HG03045 (cell line): ENCODE measurements around the gene ANKH.

Experiments
- ATAC-seq: cut with Tn5 transposase; IDR thresholded peaks from one replicate; pipeline ENCODE4 v1.9.1; 2021; ENCODE audit warnings: mild to moderate bottlenecking, moderate library complexity; ENCODE audit not compliant: unreplicated experiment

Gene ANKH

GRCh38 chr5:14720236-14720923 is 151.2 kb downstream of the ANKH start:
- ATAC-seq: no peak

GRCh38 chr5:14718778-14719177 is 152.8 kb downstream of the ANKH start:
- no peak for ATAC-seq

GRCh38 chr5:14716755-14717752 is 154.5 kb downstream of the ANKH start:
- no peak for ATAC-seq

GRCh38 chr5:14715481-14715880 is 156.1 kb downstream of the ANKH start:
- ATAC-seq: no peak

- no peak for ATAC-seq
Observed at GRCh38 chr5:14714706-14715105, 156.9 kb downstream of the ANKH start.

DNA sequence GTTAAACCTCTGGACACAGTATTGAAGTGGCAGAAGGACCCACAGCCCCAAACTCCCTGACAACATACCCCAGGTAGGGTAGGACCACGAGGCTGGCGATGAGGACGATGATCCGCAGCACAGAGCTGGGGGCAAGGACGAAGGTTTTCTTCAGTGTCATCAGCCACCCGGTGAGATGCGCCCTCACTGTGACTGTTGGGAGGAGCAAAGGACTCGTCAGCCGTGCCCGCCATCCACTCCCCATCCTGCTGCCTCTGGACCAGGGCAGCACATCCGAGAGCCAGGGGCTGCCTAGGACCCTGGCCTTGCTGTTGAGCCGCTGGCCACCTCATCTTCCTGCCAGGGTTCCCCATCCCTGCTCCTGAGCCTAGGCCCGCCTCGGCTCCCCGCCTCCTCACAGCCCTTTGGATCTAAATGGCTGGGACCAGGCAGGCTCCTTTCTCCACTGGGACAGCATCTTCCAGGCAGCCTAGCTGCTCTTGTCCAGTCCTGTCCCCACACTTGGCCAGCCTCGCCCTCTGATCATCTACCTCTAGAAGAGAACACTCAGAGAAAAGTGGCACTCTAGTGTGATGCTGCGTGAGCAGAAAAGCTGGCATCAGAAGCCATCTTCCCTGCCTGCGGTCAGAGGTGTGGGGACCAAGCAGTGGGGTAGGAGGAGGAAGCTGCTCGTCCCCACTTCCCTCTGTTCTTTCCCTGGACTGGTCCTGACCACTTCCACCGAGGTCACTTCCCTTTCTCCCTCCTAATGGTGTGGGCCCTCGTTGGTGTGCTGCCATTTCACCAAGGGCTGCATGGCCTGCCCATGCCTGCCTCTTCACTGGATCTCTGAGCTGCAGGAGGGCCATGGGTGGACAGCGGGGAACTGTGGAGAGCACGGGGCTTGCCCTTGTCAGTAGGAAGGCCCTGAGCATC is 157.8 kb downstream of the ANKH start:
- ATAC-seq: no peak

- ATAC-seq: no peak
Observed at GRCh38 chr5:14712666-14713065, 158.9 kb downstream of the ANKH start.

DNA sequence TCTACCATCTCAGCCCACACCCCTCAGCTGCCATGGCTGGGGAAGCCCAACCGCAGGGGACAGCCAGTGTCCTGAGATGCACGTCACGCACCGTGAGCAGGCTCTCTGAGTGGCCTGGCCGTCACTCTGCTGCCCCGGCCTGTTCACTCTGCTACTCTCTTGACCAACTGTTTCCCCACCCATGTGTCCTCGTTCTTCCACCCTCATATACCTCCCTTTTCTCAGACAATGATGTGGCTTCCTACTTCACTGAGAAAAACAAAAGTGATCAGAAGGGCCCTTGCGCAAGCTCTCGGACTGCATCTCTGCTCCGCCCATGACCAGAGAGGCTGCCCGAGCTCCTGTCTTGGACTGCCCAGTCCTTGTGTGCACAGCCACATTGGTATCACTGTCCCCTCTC is 159.4 kb downstream of the ANKH start:
- ATAC-seq: no peak

DNA sequence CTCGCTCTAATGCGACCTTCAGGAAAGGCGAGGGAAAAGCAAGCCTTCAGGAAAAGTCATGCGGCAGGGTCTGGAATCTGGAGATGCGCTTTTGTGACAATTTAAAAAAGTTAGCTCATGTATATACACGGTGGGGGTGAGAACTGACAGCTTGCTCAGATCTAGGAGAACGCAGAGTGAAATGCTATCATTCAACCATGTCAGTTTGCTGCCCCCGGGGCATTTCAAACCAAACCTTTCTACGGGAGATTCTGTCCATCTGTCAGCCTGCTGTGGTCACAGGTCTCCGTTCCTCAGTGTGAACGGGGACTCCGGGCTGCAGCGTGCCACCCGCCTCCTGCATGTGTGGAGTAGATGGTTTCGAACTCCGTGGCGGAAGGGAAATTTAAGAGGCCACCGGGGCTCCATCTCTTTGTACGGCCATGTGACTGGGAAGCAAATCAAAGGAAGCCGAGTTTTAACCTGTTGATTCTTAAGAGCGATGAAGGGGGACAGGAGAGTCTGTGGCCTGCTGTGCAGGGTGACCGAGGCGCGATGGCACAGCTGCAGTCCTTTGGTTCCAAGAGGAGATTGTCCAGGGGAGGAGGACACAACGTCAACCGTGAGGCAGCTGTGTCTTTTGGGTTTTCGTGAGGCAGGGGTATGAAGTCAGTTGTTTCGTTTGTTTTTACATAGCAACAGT is 161.1 kb downstream of the ANKH start:
- no peak for ATAC-seq

GRCh38 chr5:14708551-14708950 is 163.0 kb downstream of the ANKH start:
- no peak for ATAC-seq

- ATAC-seq: no peak
Observed at GRCh38 chr5:14707811-14708390, 163.7 kb downstream of the ANKH start.

- no peak for ATAC-seq
Observed at GRCh38 chr5:14706615-14707021, 165.0 kb downstream of the ANKH start.

- ATAC-seq: no peak
Observed at GRCh38 chr5:14705556-14705955, 166.0 kb downstream of the ANKH start.

GRCh38 chr5:14702238-14702839 is 169.2 kb downstream of the ANKH start:
- no peak for ATAC-seq

- no peak for ATAC-seq
Observed at GRCh38 chr5:14701556-14701955, 170.0 kb downstream of the ANKH start.

- no peak for ATAC-seq
Observed at GRCh38 chr5:14700478-14701436, 170.8 kb downstream of the ANKH start.

DNA sequence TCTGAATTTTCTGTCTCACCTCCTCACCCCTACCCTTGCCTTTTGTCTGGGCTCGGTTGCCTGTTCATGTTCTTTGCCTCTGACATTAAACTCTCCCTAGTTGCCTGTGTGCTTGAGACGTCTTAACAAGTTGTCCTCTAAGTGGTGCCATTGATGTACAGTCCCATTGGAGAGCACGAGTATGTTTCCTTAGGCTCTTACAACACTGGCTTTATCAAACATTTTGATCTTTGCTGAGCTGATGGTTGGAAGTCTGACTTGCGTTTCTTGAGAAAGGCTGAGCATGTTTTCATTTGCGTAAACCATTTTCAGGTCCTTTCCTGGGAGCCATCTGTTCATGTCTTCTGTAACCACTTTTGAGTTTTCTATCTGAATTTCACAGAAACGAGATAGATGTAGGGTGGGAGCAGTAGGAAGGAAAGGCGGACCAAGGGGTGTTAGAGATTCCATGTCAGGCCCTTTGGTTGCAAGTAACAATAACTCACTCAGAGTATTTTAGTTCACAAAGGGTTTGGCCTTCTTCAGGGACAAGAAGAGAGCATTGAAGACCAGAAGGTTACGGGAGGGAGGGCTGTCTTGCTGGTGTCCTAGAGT is 171.7 kb downstream of the ANKH start:
- ATAC-seq: no peak

GRCh38 chr5:14699159-14699558 is 172.4 kb downstream of the ANKH start:
- no peak for ATAC-seq
